HG03439 (cell line): Measurements from ENCODE around the gene PRAMEF10.
"Not testable (repeated sequence)": the region's sequence is repeated elsewhere in the genome, so short reads cannot be mapped to it uniquely, and the experiment has no call there.

ENCODE experiments used
- ATAC-seq: cut with Tn5 transposase; IDR thresholded peaks from one replicate; pipeline ENCODE4 v1.9.1; 2021; ENCODE audit warnings: mild to moderate bottlenecking, moderate library complexity; ENCODE audit not compliant: unreplicated experiment

Gene PRAMEF10, protein sequence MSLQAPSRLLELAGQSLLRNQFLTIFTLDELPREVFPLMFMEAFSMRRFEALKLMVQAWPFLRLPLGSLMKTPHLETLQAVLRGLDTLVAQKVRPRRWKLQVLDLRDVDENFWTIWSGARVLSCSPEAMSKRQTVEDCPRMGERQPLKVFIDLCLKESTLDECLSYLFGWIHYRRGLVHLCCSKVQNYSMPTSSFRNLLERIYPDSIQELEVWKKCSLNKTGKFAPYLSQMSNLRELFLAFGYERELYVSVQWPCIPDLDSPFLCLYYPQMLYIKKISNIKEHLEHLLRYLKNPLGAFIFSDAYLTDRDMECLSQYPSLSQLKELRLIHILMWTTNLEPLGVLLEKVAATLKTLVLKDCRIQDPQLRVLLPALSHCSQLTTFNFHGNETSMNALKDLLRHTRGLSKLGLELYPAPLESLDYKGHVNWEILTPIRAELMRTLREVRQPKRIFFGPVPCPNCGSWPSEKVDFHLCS

GRCh38 chr1:12898170-12898569 is at the start of gene PRAMEF10:
Gene PRAMEF10, minus strand, starts transcription at chr1:12898270. Its CDS starts 2,423 bp downstream, at chr1:12895847.
- ATAC-seq = not testable (repeated sequence)

- not testable (repeated sequence) for ATAC-seq
These were observed 49.4 kb upstream of the PRAMEF10 start, which contains the start of gene PRAMEF6 for GRCh38 chr1:12947480-12947879. Gene PRAMEF6, minus strand, starts transcription at chr1:12947580. Its CDS starts 5,062 bp downstream, at chr1:12942518.

DNA sequence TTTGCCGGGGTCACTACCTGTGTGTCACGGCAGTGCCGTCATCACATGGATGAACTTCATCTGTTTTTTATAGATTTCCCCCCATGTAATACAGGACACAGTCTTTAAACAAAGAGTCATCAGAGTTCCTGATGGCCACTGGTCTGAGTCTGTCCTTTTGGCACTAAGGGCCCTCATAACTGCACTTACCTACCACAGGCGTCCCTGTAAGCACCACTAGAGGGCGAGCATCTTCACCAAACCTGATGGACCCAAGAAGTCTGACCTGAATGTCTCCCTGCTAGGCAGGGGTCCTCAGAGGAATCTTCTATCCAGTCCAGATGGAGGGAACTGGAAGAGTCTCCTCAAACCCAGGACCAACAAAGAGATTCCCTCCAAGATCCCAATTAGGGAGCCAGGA is 26.3 kb upstream of the PRAMEF10 start:
- ATAC-seq = not testable (repeated sequence)

- not testable (repeated sequence) for ATAC-seq
These were observed 23.7 kb upstream of the PRAMEF10 start for GRCh38 chr1:12921749-12922148.

GRCh38 chr1:12916310-12916709 is 18.2 kb upstream of the PRAMEF10 start, which contains the start of gene PRAMEF7:
Gene PRAMEF7, plus strand, starts transcription at chr1:12916610. Its CDS starts 1,083 bp downstream, at chr1:12917693.
- not testable (repeated sequence) for ATAC-seq

GRCh38 chr1:12903793-12904572 is 5.9 kb upstream of the PRAMEF10 start:
- not testable (repeated sequence) for ATAC-seq

DNA sequence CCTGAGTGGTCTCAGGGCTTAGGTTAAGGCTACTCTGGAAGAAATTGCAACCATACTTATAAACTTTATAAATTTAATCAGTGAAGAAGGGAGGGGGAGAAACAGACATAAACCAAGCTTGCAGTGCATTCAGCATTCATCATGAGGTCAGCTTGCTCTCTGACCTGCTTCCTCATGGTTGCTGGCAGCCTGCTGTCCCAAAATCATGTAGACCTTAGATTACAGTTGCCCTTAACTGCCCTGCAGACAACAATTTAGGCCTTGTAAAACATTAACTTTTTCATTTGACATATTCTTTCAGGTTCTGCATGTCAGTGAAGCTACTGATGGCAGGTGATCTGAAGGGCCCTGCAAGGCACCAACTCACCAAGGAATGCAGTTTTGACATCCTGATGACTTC is 1.1 kb upstream of the PRAMEF10 start:
- ATAC-seq = not testable (repeated sequence)

DNA sequence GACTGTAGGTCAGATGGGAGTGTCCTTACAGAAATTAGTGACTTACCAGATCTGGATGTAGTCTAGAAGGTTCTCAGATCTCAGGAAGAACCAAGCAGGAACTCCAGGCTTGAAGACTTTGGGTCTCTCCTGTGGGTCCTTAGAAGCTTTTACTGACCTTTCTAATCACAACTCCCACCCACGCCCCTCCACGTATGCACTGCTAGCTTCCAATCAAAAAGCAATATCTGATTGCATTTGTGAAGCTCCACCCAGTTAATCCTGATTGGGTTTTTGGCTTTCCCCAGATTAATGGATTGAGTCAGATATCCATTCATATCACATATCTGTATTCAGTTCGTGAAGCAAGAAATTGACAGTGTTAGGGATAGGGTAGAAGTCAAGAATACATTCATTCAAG is 12.0 kb downstream of the PRAMEF10 start, which contains the start of gene PRAMEF4:
Gene PRAMEF4, minus strand, starts transcription at position 101 of the 400 bp plus-strand sequence. CDS start 2,807 bp downstream, outside the sequence.
- ATAC-seq = not testable (repeated sequence)

- not testable (repeated sequence) for ATAC-seq
These were observed 19.6 kb downstream of the PRAMEF10 start for GRCh38 chr1:12878453-12878852.

DNA sequence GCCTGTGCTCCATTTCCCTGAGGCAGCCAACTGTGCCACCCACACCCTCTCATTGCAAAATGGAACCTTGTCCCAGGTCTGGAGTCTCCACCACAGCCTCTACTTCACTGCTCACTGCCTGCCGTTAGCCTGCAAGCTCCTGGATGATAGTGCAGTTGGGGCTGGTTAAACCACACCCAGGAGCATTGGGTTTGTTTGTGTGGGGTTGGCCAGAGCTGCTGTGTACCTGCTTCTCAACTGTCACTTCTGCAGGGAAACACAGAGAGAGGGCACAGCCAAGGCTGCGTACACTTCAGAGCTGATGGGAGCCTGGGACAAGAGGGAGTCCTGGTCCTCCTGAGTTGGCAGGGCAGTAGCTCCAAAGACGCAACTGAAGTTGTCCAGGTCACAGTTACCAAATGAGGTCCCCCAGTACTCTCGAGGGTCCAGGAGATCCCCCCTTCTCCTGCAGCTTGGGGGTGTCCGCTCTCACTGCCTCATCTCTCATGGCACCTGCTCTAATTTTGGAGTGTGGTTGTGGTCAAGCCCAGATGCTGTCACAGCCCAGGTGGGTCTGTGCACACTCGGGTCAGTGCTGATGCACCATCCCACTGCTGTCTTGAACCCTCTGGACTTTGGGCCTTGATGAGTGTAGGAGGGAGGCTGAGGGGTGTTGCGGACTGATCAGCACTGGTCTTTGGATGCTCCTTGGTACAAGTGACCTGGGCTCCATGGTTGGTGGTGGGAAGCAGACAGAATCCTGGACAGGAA is 34.8 kb downstream of the PRAMEF10 start:
- not testable (repeated sequence) for ATAC-seq

- ATAC-seq = not testable (repeated sequence)
These were observed 41.3 kb downstream of the PRAMEF10 start, which contains the start of gene PRAMEF2 for GRCh38 chr1:12856786-12857185. Gene PRAMEF2, plus strand, starts transcription at chr1:12857086. Its CDS starts 1,924 bp downstream, at chr1:12859010.

DNA sequence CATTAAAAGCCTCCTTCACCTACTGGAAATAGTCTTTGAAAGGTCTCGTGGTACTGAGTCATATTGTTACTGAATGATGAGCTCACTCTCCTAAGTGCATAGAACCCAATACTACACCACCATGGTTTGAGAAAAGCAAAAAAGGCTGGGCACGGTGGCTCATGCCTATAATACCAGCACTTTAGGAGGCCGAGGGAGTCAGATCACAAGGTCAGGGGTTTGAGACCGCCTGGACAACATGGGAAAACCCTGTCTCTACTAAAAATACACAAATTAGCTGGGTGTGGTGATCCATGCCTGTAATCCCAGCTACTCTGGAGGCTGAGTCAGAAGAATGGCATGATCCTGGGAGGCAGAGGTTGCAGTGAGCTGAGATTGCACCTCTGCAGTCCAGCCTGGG is 46.3 kb downstream of the PRAMEF10 start:
- no peak for ATAC-seq

- ATAC-seq = not testable (repeated sequence)
These were observed 49.5 kb downstream of the PRAMEF10 start, which contains the start of gene HNRNPCL1 for GRCh38 chr1:12848620-12849019. Gene HNRNPCL1, minus strand, starts transcription at chr1:12848720. Its CDS starts 431 bp downstream, at chr1:12848289.
